Tibial nerve (tissue), 4 donors: ENCODE results near the gene YBEY. TPM values are rescaled to one million over a fixed set of nuclear protein-coding genes. Genes with fewer than 3 reads are reported as not detected.

Experiments used
- DNase-seq, 2 donors: peaks; one replicate each; pipeline ENCODE4 v3.0.0-alpha.2; 2019; ENCODE audit warnings: low spot score in 2 of 2
- H3K27ac ChIP-seq, 4 donors: fragments of 200-600 bp; sonication (generic) in 3 of 4; one replicate each; pipeline ENCODE4 v1.5.1; 2017 to 2019; ENCODE audit warnings: mild to moderate bottlenecking in 1 of 4
- H3K27me3 ChIP-seq, 2 donors: fragments of 200-600 bp; sonication (generic) in 1 of 2; one replicate each; pipeline versions ENCODE4 v1.5.1 to v1.6.0; 2017 to 2019
- H3K36me3 ChIP-seq, 3 donors: fragments of 200-600 bp; sonication (generic); one replicate each; pipeline ENCODE4 v1.5.1; 2018 to 2019
- H3K4me1 ChIP-seq, 4 donors: fragments of 200-600 bp; sonication (generic) in 3 of 4; one replicate each; pipeline ENCODE4 v1.5.1; 2017 to 2019
- H3K4me3 ChIP-seq, 4 donors: fragments of 200-600 bp; sonication (generic) in 3 of 4; one replicate each; pipeline ENCODE4 v1.5.1; 2017 to 2019; ENCODE audit warnings: mild to moderate bottlenecking in 1 of 4, moderate library complexity in 1 of 4
- H3K9me3 ChIP-seq, 4 donors: fragments of 200-600 bp; sonication (generic) in 3 of 4; one replicate each; pipeline ENCODE4 v1.5.1; 2017 to 2019
- CTCF ChIP-seq, 5 experiments: fragments of 200-600 bp in 3 of 5; fragments of 450-650 bp in 2 of 5; sonication (generic) in 3 of 5; IDR thresholded peaks; one replicate each; pipeline ENCODE4 v1.5.1; 2016 to 2019; ENCODE audit warnings: antibody characterized with exemption in 5 of 5, mild to moderate bottlenecking in 3 of 5, moderate library complexity in 2 of 5
- EP300 ChIP-seq, 2 donors: sonication (generic); formaldehyde crosslinking; IDR thresholded peaks; one replicate each; pipeline ENCODE4 v1.6.1; 2017; ENCODE audit warnings: antibody characterized with exemption in 2 of 2, mild to moderate bottlenecking in 1 of 2
- POLR2A ChIP-seq, 2 donors: fragments of 450-650 bp; IDR thresholded peaks; one replicate each; pipeline ENCODE4 v1.6.1; 2017; ENCODE audit warnings: antibody characterized with exemption in 2 of 2, mild to moderate bottlenecking in 2 of 2, moderate library complexity in 2 of 2
- WGBS, 2 donors: methylation state at CpG; one replicate each; pipeline ENCODE4 v1.1.5; 2018; 5-methylcytosine and 5-hydroxymethylcytosine counted together
- total RNA-seq, 4 donors: library from RNA; depleted of rRNA; stranded (reverse); fragments of >200 nt; gene quantifications; one replicate each; pipeline ENCODE4 v1.1.0, GENCODE V29; 2016

The YBEY gene
- total RNA-seq, 4 donors from 2014 or later: 6.7 to 20.1 (median 15.5) TPM

- Histone ChIP-seq H3K4me1 (no peaks in the 10 kb centered on the region), H3K27me3 (no peaks in the 10 kb centered on the region), H3K36me3 (peaks cover 9 to 100% (median 34%) of the 10 kb centered on the region in 3 donors), H3K27ac (no peak overlapping the region), H3K4me3 (no peak overlapping the region), H3K9me3 (no peaks in the 10 kb centered on the region)
- 77 to 96% methylated on average over 2 to 3 of the region's 3 CpGs for WGBS, 2 donors
- no peak for DNase-seq
- no peak for TF ChIP-seq EP300 (IDR thresholded peaks at IDR 0.05)
- TF ChIP-seq CTCF (IDR thresholded peaks at IDR 0.05): no peak
- TF ChIP-seq POLR2A (IDR thresholded peaks at IDR 0.05): no peak
These were observed 42.2 kb upstream of the YBEY start for GRCh38 chr21:46243960-46244361.

- Histone ChIP-seq H3K27ac (no peak overlapping the region), H3K9me3 (no peaks in the 10 kb centered on the region), H3K36me3 (peaks cover 9 to 100% (median 34%) of the 10 kb centered on the region in 3 donors), H3K4me1 (no peaks in the 10 kb centered on the region), H3K4me3 (no peak overlapping the region), H3K27me3 (no peaks in the 10 kb centered on the region)
- WGBS, 2 donors: 92 to 94% methylated on average over 5 to 8 of the region's 8 CpGs
- TF ChIP-seq CTCF (IDR thresholded peaks at IDR 0.05) (no peak), POLR2A (IDR thresholded peaks at IDR 0.05) (no peak)
- no peak for DNase-seq
These were observed 41.5 kb upstream of the YBEY start for GRCh38 chr21:46244602-46245001.

DNA sequence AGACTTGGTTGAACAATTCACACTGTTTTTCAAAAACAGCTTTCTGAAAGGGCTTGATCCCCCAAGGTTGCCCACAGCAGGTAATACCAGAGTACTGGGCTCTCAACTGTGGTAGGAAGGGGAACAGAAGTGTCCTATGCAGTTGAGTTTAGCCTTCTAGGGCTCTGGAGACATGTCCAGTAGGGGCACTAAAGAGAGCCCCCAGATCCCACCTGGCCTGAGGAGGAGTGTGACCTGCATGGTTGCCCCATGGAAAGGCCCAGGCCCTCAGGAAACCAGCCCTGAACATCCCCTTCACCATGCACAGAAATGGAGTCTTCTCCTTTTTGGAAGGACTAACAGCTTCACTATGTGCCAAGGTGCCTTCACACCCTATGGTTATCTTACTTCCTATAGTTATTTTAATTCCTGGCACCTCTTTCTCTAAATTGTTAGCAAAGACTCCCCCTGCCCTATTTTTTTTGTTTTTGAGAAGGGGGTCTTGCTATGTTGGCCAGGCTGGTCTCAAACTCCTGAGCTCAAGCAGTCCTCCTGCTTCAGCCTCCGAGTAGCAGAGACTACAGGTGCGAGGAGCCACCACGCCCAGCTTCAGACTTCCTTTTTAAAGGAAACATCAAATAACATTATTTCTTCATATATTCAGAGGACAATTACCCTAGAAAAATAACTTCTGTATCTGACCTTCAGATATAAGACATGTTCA, 40.8 kb upstream of the YBEY start:
- Histone ChIP-seq H3K27me3 (no peaks in the 10 kb centered on the region), H3K4me1 (no peaks in the 10 kb centered on the region), H3K36me3 (peaks cover 9 to 100% (median 42%) of the 10 kb centered on the region in 3 donors), H3K27ac (no peak overlapping the region), H3K9me3 (no peaks in the 10 kb centered on the region), H3K4me3 (no peak overlapping the region)
- WGBS, 2 donors: 79 to 97% methylated on average over 3 of the region's 3 CpGs
- no peak for DNase-seq
- no peak for TF ChIP-seq CTCF (IDR thresholded peaks at IDR 0.05)
- TF ChIP-seq POLR2A (IDR thresholded peaks at IDR 0.05): no peak
- TF ChIP-seq EP300 (IDR thresholded peaks at IDR 0.05): no peak

GRCh38 chr21:46246345-46246744, 39.8 kb upstream of the YBEY start:
- H3K4me1 ChIP-seq: no peaks in the 10 kb centered on the region
- H3K9me3 ChIP-seq: no peaks in the 10 kb centered on the region
- no peak for DNase-seq
- H3K4me3 ChIP-seq: no peak overlapping the region
- H3K27me3 ChIP-seq: no peaks in the 10 kb centered on the region
- peaks cover 9 to 100% (median 44%) of the 10 kb centered on the region in 3 donors for H3K36me3 ChIP-seq
- H3K27ac ChIP-seq: no peak overlapping the region
- TF ChIP-seq POLR2A (IDR thresholded peaks at IDR 0.05): no peak
- TF ChIP-seq CTCF (IDR thresholded peaks at IDR 0.05): no peak
- TF ChIP-seq EP300 (IDR thresholded peaks at IDR 0.05): no peak
- WGBS, 2 donors: 88 to 90% methylated on average over 6 of the region's 6 CpGs

- no peaks in the 10 kb centered on the region for H3K27me3 ChIP-seq
- H3K9me3 ChIP-seq: no peaks in the 10 kb centered on the region
- TF ChIP-seq POLR2A (IDR thresholded peaks at IDR 0.05) (no peak), CTCF (IDR thresholded peaks at IDR 0.05) (no peak), EP300 (IDR thresholded peaks at IDR 0.05) (no peak)
- WGBS, 2 donors: 94 to 98% methylated on average over 2 to 3 of the region's 3 CpGs
- DNase-seq: no peak
- H3K36me3 ChIP-seq: peaks cover 9 to 100% (median 47%) of the 10 kb centered on the region in 3 donors
- no peaks in the 10 kb centered on the region for H3K4me1 ChIP-seq
- H3K4me3 ChIP-seq: no peak overlapping the region
- H3K27ac ChIP-seq: no peak overlapping the region
These were observed 38.3 kb upstream of the YBEY start for GRCh38 chr21:46247699-46248421.
